Astrocyte (in vitro differentiated cells and primary cell): ENCODE measurements around the gene PDCD1.
"Not testable (repeated sequence)": the region's sequence is repeated elsewhere in the genome, so short reads cannot be mapped to it uniquely, and the experiment has no call there.

Experiments
- EZH2 ChIP-seq: IDR thresholded peaks from 2 replicates; pipeline ENCODE4 v1.6.1; 2012; ENCODE audit warnings: mild to moderate bottlenecking, low read length, inconsistent platforms; ENCODE audit not compliant: insufficient read depth
- TF ChIP-seq, protein P1 (sequence below): IDR thresholded peaks from 2 replicates; pipeline ENCODE4 v1.5.1; 2011; ENCODE audit warnings: low read depth, mild to moderate bottlenecking, inconsistent platforms, low read length, moderate library complexity; ENCODE audit not compliant: insufficient read depth

GRCh38 chr2:241875754-241876527 is 17.2 kb upstream of the PDCD1 start:
- TF ChIP-seq, protein P1, sequence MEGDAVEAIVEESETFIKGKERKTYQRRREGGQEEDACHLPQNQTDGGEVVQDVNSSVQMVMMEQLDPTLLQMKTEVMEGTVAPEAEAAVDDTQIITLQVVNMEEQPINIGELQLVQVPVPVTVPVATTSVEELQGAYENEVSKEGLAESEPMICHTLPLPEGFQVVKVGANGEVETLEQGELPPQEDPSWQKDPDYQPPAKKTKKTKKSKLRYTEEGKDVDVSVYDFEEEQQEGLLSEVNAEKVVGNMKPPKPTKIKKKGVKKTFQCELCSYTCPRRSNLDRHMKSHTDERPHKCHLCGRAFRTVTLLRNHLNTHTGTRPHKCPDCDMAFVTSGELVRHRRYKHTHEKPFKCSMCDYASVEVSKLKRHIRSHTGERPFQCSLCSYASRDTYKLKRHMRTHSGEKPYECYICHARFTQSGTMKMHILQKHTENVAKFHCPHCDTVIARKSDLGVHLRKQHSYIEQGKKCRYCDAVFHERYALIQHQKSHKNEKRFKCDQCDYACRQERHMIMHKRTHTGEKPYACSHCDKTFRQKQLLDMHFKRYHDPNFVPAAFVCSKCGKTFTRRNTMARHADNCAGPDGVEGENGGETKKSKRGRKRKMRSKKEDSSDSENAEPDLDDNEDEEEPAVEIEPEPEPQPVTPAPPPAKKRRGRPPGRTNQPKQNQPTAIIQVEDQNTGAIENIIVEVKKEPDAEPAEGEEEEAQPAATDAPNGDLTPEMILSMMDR, result peak; percentile 12
- not testable (repeated sequence) for TF ChIP-seq EZH2
